ENCODE measurements around the gene MAGI2. TPM values are rescaled to one million over a fixed set of nuclear protein-coding genes. Genes with fewer than 3 reads are reported as not detected.
"Not testable (repeated sequence)": the region's sequence is repeated elsewhere in the genome, so short reads cannot be mapped to it uniquely, and the experiment has no call there.

The MAGI2 gene
- total and polyA plus RNA-seq, 2 experiments from 2014 or later = 16.8 to 24.7 TPM

DNA sequence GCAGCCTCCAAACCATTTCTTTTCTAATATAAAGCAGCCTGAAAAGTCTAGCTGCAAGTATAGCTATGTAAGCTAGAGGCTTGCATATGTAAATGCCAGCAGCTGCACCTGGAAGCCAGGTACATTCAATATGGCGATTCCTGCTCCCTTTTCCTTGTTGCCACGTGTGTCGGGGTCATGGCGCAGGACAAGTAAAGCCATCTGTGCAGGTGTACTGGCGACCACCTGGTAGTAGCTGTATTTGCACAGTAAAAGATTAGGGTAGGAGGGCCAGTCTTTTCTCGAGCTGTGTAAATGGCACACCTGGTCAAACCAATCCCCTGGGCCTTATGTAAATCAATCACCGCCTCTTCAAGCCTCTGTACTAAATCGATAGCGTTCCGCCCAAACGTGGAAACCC is 484.5 kb downstream of the MAGI2 start:
- Histone ChIP-seq H3K4me3 (no peak overlapping the region), H3K4me1 (ENCODE audit: low read depth) (no peaks in the 10 kb centered on the region), H3K27me3 (no peaks in the 10 kb centered on the region), H3K27ac (no peak overlapping the region), H3K9me3 (ENCODE audit: low read depth) (no peaks in the 10 kb centered on the region), H3K36me3 (no peaks in the 10 kb centered on the region)
- TF ChIP-seq, protein P1, sequence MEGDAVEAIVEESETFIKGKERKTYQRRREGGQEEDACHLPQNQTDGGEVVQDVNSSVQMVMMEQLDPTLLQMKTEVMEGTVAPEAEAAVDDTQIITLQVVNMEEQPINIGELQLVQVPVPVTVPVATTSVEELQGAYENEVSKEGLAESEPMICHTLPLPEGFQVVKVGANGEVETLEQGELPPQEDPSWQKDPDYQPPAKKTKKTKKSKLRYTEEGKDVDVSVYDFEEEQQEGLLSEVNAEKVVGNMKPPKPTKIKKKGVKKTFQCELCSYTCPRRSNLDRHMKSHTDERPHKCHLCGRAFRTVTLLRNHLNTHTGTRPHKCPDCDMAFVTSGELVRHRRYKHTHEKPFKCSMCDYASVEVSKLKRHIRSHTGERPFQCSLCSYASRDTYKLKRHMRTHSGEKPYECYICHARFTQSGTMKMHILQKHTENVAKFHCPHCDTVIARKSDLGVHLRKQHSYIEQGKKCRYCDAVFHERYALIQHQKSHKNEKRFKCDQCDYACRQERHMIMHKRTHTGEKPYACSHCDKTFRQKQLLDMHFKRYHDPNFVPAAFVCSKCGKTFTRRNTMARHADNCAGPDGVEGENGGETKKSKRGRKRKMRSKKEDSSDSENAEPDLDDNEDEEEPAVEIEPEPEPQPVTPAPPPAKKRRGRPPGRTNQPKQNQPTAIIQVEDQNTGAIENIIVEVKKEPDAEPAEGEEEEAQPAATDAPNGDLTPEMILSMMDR (IDR thresholded peaks at IDR 0.05; ENCODE audit: low read depth, low read length) = no peak
- DNase-seq (ENCODE audit: low read depth in 1 of 2, low spot score in 1 of 2) = no peak

DNA sequence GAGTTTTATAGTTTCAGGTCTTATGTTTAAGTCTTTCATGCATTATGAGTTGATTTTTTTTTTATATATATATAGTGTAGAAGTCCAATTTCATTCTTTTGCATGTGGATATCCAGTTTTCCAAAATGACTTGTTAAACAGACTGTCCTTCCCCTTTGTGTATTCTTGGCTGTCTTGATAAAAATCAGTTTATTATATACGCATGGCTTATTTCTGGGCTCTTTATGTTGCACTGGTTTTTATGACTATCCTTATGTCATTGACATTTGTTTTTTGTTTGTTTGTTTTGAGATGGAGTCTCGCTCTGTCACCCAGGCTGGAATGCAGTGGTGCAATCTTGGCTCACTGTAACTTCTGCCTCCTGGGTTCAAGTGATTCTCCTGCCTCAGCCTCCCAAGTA is 485.9 kb downstream of the MAGI2 start:
- not testable (repeated sequence) for H3K9me3 ChIP-seq (ENCODE audit: low read depth); H3K27ac ChIP-seq; H3K27me3 ChIP-seq; H3K36me3 ChIP-seq; H3K4me1 ChIP-seq (ENCODE audit: low read depth); H3K4me3 ChIP-seq; DNase-seq (ENCODE audit: low read depth in 1 of 2, low spot score in 1 of 2)

DNA sequence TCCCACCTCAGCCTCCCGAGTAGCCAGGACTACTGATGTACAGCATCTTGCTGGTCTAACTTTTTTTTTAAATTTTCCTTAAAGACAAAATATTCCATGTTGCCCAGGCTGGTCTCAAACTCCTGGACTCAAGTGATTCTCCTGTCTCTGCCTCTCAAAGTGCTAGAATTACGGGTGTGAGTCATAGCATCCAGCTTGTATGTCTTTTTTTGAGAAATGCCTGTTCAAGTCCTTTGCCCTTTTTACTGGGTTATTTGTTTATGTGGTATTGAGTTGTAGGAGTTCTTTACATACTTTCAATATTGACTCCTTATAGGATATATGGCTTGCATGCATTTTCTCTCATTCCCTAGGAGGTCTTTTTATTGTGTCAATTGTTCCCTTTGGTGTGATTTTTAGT is 486.4 kb downstream of the MAGI2 start:
- DNase-seq (ENCODE audit: low read depth in 1 of 2, low spot score in 1 of 2) = no peak
- Histone ChIP-seq H3K9me3 (ENCODE audit: low read depth) (no peaks in the 10 kb centered on the region), H3K36me3 (no peaks in the 10 kb centered on the region), H3K4me3 (no peak overlapping the region), H3K27ac (no peak overlapping the region), H3K27me3 (no peaks in the 10 kb centered on the region), H3K4me1 (ENCODE audit: low read depth) (no peaks in the 10 kb centered on the region)
- TF ChIP-seq, protein P1 (IDR thresholded peaks at IDR 0.05; ENCODE audit: low read depth, low read length) = no peak

DNA sequence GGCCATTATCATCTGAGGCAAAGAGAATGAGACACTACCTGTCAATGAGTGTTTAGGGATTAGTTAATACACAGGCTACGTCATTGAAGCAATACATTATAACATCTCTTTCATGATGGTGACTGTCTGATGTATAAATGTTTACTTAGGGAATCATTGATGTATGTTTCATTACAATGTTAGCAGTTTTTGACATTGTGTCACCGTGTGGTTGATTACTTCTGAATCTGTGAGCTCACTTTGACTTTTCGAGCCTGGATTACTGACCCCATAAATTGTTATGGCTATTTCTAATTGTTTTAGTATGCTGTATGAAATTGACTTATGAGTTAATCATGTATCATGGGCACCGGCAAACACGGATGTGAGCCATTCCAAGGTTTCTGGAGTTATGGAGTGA is 494.0 kb downstream of the MAGI2 start:
- H3K27me3 ChIP-seq = no peaks in the 10 kb centered on the region
- no peak overlapping the region for H3K27ac ChIP-seq
- H3K4me1 ChIP-seq (ENCODE audit: low read depth) = no peaks in the 10 kb centered on the region
- H3K9me3 ChIP-seq (ENCODE audit: low read depth) = no peaks in the 10 kb centered on the region
- DNase-seq (ENCODE audit: low read depth in 1 of 2, low spot score in 1 of 2) = no peak
- H3K4me3 ChIP-seq = no peak overlapping the region
- TF ChIP-seq, protein P1 (IDR thresholded peaks at IDR 0.05; ENCODE audit: low read depth, low read length) = no peak
- no peaks in the 10 kb centered on the region for H3K36me3 ChIP-seq

DNA sequence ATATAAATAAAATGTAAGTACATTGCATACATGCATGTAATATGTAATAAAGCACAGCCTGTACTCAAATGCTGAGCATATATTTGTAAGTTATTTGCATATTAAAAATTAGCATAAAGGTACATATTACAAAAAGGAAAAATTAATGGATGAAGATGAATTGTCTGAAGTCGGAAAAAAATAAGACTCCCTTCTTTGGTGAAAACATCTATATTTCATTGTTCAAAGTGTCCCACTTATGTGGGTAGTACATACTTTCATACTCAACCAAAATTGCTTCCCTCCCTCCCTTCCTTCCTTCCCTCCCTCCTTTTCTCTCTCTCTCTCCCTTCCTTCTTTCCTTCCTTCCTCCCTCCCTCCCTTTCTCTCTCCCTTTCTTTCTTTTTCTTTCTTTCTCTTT is 498.1 kb downstream of the MAGI2 start:
- Histone ChIP-seq H3K36me3 (no peaks in the 10 kb centered on the region), H3K4me1 (ENCODE audit: low read depth) (no peaks in the 10 kb centered on the region), H3K27me3 (no peaks in the 10 kb centered on the region), H3K27ac (no peak overlapping the region), H3K9me3 (ENCODE audit: low read depth) (no peaks in the 10 kb centered on the region), H3K4me3 (no peak overlapping the region)
- TF ChIP-seq, protein P1 (IDR thresholded peaks at IDR 0.05; ENCODE audit: low read depth, low read length) = no peak
- no peak for DNase-seq (ENCODE audit: low read depth in 1 of 2, low spot score in 1 of 2)

DNA sequence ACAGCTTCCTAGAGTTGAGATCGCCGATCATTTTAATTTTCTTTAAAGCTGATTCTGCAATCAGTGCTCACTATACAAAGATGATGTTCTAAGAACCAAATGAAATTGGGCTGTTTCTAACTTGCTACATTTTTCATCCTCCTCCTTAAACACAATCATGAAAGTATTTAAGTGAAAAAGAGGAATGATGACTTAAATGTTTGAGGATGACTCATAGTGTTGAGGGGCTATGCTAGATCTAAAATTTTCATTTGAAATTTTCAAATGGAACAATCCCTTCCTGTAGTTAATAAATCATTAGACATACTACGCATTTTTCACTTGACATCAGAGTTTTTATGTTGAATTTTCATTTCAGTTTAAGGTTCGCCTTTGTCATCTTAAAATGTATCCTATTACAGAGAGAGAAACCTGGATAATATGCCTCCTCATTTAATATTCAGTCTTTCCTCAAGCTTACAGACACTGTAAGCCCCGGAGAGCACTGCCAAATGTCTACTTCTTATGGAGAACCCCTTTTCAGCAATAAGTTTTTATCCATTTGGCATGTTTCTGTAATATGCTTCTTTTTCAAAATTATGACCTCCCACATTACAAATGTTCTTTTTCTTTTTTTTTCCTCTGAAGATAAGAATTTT is 499.6 kb downstream of the MAGI2 start:
- TF ChIP-seq, protein P1 (IDR thresholded peaks at IDR 0.05; ENCODE audit: low read depth, low read length) = no peak
- no peaks in the 10 kb centered on the region for H3K36me3 ChIP-seq
- DNase-seq (ENCODE audit: low read depth in 1 of 2, low spot score in 1 of 2) = no peak
- H3K27me3 ChIP-seq = no peaks in the 10 kb centered on the region
- no peaks in the 10 kb centered on the region for H3K4me1 ChIP-seq (ENCODE audit: low read depth)
- H3K9me3 ChIP-seq (ENCODE audit: low read depth) = no peaks in the 10 kb centered on the region
- H3K4me3 ChIP-seq = no peak overlapping the region
- H3K27ac ChIP-seq = no peak overlapping the region

Measured in cardiac muscle cell (in vitro differentiated cells and primary cell).